Testis (tissue), 2 donors: ENCODE data around the gene PMEL.
"Not testable (repeated sequence)": the region's sequence is repeated elsewhere in the genome, so short reads cannot be mapped to it uniquely, and the experiment has no call there.

ENCODE experiments used
- POLR2A ChIP-seq: fragments of 450-650 bp; IDR thresholded peaks from one replicate; pipeline ENCODE4 v1.6.1; 2017; ENCODE audit warnings: antibody characterized with exemption, mild to moderate bottlenecking, moderate library complexity
- TF ChIP-seq, protein P1 (sequence below), 3 experiments: fragments of 450-650 bp in 2 of 3; fragments of 200-600 bp in 1 of 3; sonication (generic) in 1 of 3; IDR thresholded peaks; one replicate each; pipeline ENCODE4 v1.5.1; 2016 to 2019; ENCODE audit warnings: antibody characterized with exemption in 3 of 3, mild to moderate bottlenecking in 2 of 3, moderate library complexity in 1 of 3

DNA sequence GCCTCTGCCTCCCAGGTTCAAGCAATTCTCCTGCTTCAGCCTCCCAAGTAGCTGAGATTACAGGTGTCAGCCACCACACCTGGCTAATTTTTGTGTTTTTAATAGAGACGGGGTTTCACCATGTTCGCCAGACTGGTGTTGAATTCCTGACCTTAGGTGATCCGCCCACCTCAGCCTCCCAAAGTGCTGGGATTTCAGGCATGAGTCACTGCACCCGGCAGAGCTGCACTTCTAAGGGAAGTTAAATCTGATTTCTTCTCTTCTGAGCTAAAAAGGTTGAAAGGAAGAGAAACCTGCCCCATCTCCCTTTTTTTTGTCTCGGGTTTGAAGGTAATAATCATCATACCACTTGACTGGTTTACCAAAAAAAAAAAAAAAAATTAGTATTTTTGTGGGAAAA lies 16.0 kb upstream of the PMEL start:
- TF ChIP-seq POLR2A = not testable (repeated sequence)
- TF ChIP-seq, protein P1, sequence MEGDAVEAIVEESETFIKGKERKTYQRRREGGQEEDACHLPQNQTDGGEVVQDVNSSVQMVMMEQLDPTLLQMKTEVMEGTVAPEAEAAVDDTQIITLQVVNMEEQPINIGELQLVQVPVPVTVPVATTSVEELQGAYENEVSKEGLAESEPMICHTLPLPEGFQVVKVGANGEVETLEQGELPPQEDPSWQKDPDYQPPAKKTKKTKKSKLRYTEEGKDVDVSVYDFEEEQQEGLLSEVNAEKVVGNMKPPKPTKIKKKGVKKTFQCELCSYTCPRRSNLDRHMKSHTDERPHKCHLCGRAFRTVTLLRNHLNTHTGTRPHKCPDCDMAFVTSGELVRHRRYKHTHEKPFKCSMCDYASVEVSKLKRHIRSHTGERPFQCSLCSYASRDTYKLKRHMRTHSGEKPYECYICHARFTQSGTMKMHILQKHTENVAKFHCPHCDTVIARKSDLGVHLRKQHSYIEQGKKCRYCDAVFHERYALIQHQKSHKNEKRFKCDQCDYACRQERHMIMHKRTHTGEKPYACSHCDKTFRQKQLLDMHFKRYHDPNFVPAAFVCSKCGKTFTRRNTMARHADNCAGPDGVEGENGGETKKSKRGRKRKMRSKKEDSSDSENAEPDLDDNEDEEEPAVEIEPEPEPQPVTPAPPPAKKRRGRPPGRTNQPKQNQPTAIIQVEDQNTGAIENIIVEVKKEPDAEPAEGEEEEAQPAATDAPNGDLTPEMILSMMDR (IDR thresholded peaks at IDR 0.05) = not testable (repeated sequence)
